Breast epithelium (tissue), 4 donors: Measurements from ENCODE around the gene ATP10D. TPM values are rescaled to one million over a fixed set of nuclear protein-coding genes. Genes with fewer than 3 reads are reported as not detected.
"Not testable (repeated sequence)": the region's sequence is repeated elsewhere in the genome, so short reads cannot be mapped to it uniquely, and the experiment has no call there.

Source experiments
- DNase-seq, 2 donors: peaks; one replicate each; pipeline ENCODE4 v3.0.0-alpha.2; 2019; ENCODE audit warnings: low spot score in 2 of 2
- H3K27ac ChIP-seq, 2 donors: fragments of 200-600 bp; sonication (generic) in 1 of 2; one replicate each; pipeline ENCODE4 v1.5.1; 2016 to 2019; ENCODE audit warnings: mild to moderate bottlenecking in 1 of 2
- H3K27me3 ChIP-seq, 2 donors: fragments of 200-600 bp; sonication (generic) in 1 of 2; one replicate each; pipeline versions ENCODE4 v1.5.1 to v1.6.0; 2017 to 2019; ENCODE audit warnings: control low read depth in 1 of 2, mild to moderate bottlenecking in 1 of 2
- H3K36me3 ChIP-seq: fragments of 200-600 bp; one replicate; pipeline ENCODE4 v1.5.1; 2019
- H3K4me1 ChIP-seq, 2 donors: fragments of 200-600 bp; sonication (generic); one replicate each; pipeline ENCODE4 v1.5.1; 2016 to 2019; ENCODE audit warnings: control low read depth in 1 of 2
- H3K4me3 ChIP-seq, 3 donors: fragments of 200-600 bp; sonication (generic); 1 replicate in 2 of 3; 2 replicates in 1 of 3; pipeline ENCODE4 v1.5.1; 2016 to 2019; ENCODE audit warnings: mild to moderate bottlenecking in 3 of 3, moderate library complexity in 2 of 3
- H3K9me3 ChIP-seq, 2 donors: fragments of 200-600 bp; sonication (generic) in 1 of 2; one replicate each; pipeline ENCODE4 v1.5.1; 2016 to 2019; ENCODE audit warnings: control low read depth in 1 of 2
- CTCF ChIP-seq, 3 donors: fragments of 450-650 bp; IDR thresholded peaks; one replicate each; pipeline ENCODE4 v1.5.1; 2016 to 2017; ENCODE audit warnings: antibody characterized with exemption in 3 of 3, mild to moderate bottlenecking in 3 of 3, moderate library complexity in 3 of 3
- POLR2A ChIP-seq: fragments of 450-650 bp; IDR thresholded peaks from one replicate; pipeline ENCODE4 v1.6.1; 2016; ENCODE audit warnings: antibody characterized with exemption, mild to moderate bottlenecking, moderate library complexity
- POLR2AphosphoS5 ChIP-seq, 3 donors: sonication (generic); formaldehyde crosslinking; IDR thresholded peaks; one replicate each; pipeline ENCODE4 v1.6.1; 2017; ENCODE audit warnings: antibody characterized with exemption in 3 of 3
- intact Hi-C: fragments of 100-400 bp; cut with DNase I; formaldehyde crosslinking; loops from one replicate; pipeline ENCODE4 v1.15.1; 2023; ENCODE audit warnings: low total_unique reads
- total RNA-seq, 3 donors: library from RNA; depleted of rRNA; stranded (reverse); fragments of >200 nt; gene quantifications; one replicate each; pipeline ENCODE4 v1.1.0, GENCODE V29; 2016

ATP10D gene
- total RNA-seq, 3 donors from 2014 or later, result 13.3 to 26.2 (median 15.7) TPM

DNA sequence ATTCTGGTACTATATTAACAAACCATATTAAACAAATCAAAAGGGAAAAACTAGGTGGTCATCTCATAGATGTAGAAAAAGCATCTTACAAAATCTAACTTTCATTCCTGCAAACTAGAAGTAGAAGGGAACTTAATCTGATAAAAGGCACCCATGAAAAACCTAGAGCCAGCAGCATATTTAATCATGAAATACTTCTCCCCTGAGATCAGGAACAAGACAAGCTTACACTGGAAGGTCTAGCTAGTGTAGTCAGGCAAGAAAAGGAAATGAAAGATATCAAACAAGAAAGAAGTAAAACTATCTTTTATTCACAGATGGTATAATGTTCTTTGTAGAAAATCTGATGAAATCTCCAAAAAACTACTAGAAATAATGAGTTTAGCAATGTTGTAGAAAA, 41.2 kb downstream of the ATP10D start:
- Histone ChIP-seq H3K4me1 (no peaks in the 10 kb centered on the region), H3K27me3 (no peaks in the 10 kb centered on the region), H3K9me3 (peaks cover 0 to 11% of the 10 kb centered on the region in 2 donors), H3K36me3 (peaks cover 3% of the 10 kb centered on the region), H3K27ac (no peak overlapping the region), H3K4me3 (no peak overlapping the region)
- TF ChIP-seq POLR2AphosphoS5 (IDR thresholded peaks at IDR 0.05) (no peak), CTCF (IDR thresholded peaks at IDR 0.05) (no peak), POLR2A (no peak)
- intact Hi-C loops, result no loop called here
- DNase-seq, result no peak

GRCh38 chr4:47528646-47529045, 43.6 kb downstream of the ATP10D start:
- H3K4me1 ChIP-seq, DNase-seq, H3K27me3 ChIP-seq, H3K4me3 ChIP-seq, H3K27ac ChIP-seq, H3K36me3 ChIP-seq, intact Hi-C loops: not testable (repeated sequence)
- peaks cover 0 to 11% of the 10 kb centered on the region in 2 donors for H3K9me3 ChIP-seq

DNA sequence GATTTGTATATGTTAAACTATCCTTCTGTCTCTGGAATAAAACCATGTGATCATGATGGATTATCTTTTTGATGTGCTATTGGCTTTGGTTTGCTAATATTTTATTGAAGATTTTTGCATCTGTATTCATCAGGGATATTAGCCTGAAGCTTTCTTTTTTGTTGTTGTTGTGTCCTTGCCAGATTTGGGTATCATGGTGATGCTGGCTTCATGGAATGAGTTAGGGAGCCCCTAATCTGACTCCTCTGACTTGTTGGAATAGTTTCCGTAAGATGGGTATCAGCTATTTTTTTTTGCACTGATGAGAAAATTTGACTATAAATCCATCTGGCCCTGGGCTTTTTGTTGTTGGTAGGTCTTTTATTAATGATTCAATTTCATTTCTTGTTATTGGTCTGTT, 45.7 kb downstream of the ATP10D start:
- no peak for DNase-seq
- H3K4me3 ChIP-seq, result no peak overlapping the region
- H3K9me3 ChIP-seq, result peaks cover 0 to 11% of the 10 kb centered on the region in 2 donors
- no peak for TF ChIP-seq CTCF (IDR thresholded peaks at IDR 0.05)
- TF ChIP-seq POLR2A, result no peak
- TF ChIP-seq POLR2AphosphoS5 (IDR thresholded peaks at IDR 0.05), result no peak
- H3K27me3 ChIP-seq, result no peaks in the 10 kb centered on the region
- peak overlapping the region; percentile 15 to 67 for H3K27ac ChIP-seq
- no peaks in the 10 kb centered on the region for H3K4me1 ChIP-seq
- intact Hi-C loops, result no loop called here
- H3K36me3 ChIP-seq, result peaks cover 3% of the 10 kb centered on the region

DNA sequence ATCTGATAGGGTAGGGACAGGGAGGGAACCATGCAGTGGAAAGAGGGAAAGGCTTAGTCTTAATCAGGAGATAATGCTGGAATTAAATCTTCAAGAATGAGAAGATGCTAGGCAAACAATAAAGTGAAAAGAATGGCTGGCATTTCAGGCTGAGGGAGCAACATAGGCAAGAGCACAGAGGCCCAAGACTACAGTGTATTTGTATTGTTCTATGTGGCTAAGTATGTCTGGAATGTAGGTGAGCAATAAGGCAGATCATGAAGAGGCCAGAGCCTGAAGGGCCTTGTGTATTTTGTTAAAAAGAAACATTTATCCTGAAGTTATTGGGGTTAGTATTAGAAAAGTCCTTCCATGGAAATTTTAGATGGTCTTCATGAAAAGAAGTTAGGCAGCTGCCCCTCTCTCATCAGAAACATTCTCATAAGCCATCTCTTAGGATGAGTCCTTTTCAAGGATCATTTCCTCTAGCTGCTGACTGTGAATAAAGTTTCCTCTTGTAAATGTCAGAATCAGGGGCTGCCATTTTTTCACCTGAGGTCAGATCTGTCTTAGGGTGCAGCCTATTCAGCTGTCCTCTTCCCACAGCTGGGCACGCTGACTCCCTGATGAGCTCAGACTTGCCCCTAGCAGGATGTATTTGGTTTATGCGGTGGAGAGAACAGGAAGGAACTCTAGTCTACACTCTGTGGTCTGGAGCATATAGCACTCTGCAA, 46.3 kb downstream of the ATP10D start:
- H3K27ac ChIP-seq, result peak overlapping the region; percentile 15 to 67
- TF ChIP-seq POLR2AphosphoS5 (IDR thresholded peaks at IDR 0.05) (no peak), POLR2A (no peak), CTCF (IDR thresholded peaks at IDR 0.05) (no peak)
- no peak overlapping the region for H3K4me3 ChIP-seq
- peak in 1 of 2 donors; percentile 50 for DNase-seq
- H3K36me3 ChIP-seq, result peaks cover 3% of the 10 kb centered on the region
- intact Hi-C loops, result no loop called here
- peaks cover 0 to 11% of the 10 kb centered on the region in 2 donors for H3K9me3 ChIP-seq
- no peaks in the 10 kb centered on the region for H3K4me1 ChIP-seq
- H3K27me3 ChIP-seq, result no peaks in the 10 kb centered on the region

DNA sequence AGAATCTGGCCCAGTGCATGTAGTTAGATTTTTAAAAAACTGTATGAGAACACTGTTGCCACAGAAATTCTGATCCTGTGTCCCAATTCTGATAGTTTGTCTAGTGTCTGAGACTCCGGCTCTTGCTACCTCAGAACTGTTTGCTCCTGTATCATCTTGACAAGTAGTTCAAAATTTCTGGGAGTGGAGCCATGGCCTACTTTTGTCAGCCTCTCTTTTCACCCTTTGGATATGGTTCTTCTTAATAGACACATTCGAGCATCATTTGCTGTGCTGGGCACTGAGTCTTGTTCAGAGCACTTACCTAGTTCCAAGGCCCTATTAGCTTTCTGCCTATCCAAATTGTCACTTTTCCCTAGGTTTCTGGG, 46.9 kb downstream of the ATP10D start:
- Histone ChIP-seq H3K9me3 (peaks cover 0 to 11% of the 10 kb centered on the region in 2 donors), H3K4me3 (no peak overlapping the region), H3K27me3 (no peaks in the 10 kb centered on the region), H3K36me3 (no peaks in the 10 kb centered on the region), H3K4me1 (no peaks in the 10 kb centered on the region), H3K27ac (peak overlapping the region; percentile 15 to 67)
- intact Hi-C loops, result no loop called here
- DNase-seq, result peak in 1 of 2 donors; percentile 40
- TF ChIP-seq CTCF (IDR thresholded peaks at IDR 0.05) (no peak), POLR2A (no peak), POLR2AphosphoS5 (IDR thresholded peaks at IDR 0.05) (no peak)
